ENCODE measurements around the gene SPOCD1.

- TF ChIP-seq POLR2A (IDR thresholded peaks at IDR 0.05) (no peak), CTCF (IDR thresholded peaks at IDR 0.05) (no peak)
These were observed 27.7 kb upstream of the SPOCD1 start for GRCh38 chr1:31843506-31843905.
